H1 (cell line): ENCODE results near the gene CAMSAP3. TPM values are rescaled to one million over a fixed set of nuclear protein-coding genes. Genes with fewer than 3 reads are reported as not detected.

ENCODE experiments used
- ATF3 ChIP-seq: IDR thresholded peaks from 2 replicates; pipeline ENCODE4 v1.6.1; 2011; ENCODE audit warnings: low read depth, mild to moderate bottlenecking, low read length; ENCODE audit not compliant: insufficient read depth
- CHD1 ChIP-seq: IDR thresholded peaks from 2 replicates; pipeline ENCODE4 v1.6.1; 2012; ENCODE audit warnings: low read depth, low read length, improper control_type of control experiment
- JUN ChIP-seq: IDR thresholded peaks from 2 replicates; pipeline ENCODE4 v1.6.1; 2011; ENCODE audit warnings: low read depth, mild to moderate bottlenecking, improper control_type of control experiment, low read length
- TAF7 ChIP-seq: optimal IDR thresholded peaks from 2 replicates; pipeline ENCODE3; 2011; ENCODE audit warnings: low read depth, mild to moderate bottlenecking, inconsistent platforms, low read length, moderate library complexity, borderline replicate concordance
- polyA plus RNA-seq, 7 experiments: library from polyadenylated mRNA; depleted of rRNA in 3 of 7; stranded (reverse) in 5 of 7; unstranded in 2 of 7; fragments of >200 nt in 5 of 7; fragments of 200-250 nt in 2 of 7; gene quantifications; 1 replicate in 5 of 7; 2 replicates in 1 of 7; 4 replicates in 1 of 7; pipeline versions ENCODE4 v1.2.1 to v1.2.3, GENCODE V29; 2011 to 2013; ENCODE audit warnings: missing spikeins in 2 of 7, mixed read lengths in 2 of 7
- total RNA-seq: library from RNA; stranded (reverse); fragmentation: NEBNext Ultra II Directional; extraction: Animal tissue kit (Norgen Biotek cat#: 25700); gene quantifications from 2 replicates; pipeline ENCODE4 v1.2.1, GENCODE V29; 2021

Gene CAMSAP3
- total and polyA plus RNA-seq, 2 of the 8 experiments (the other 6 are each of a cell fraction or from before 2014, with no cell fraction given), result 11.4 to 30.4 TPM

GRCh38 chr19:7650148-7650547 is 54.5 kb downstream of the CAMSAP3 start (continued):
- TF ChIP-seq ATF3, result no peak
- TF ChIP-seq JUN, result no peak
- TF ChIP-seq TAF7, result no peak
- no peak for TF ChIP-seq CHD1
